ENCODE measurements around the gene FUBP1. TPM values are rescaled to one million over a fixed set of nuclear protein-coding genes. Genes with fewer than 3 reads are reported as not detected.

Gene FUBP1
- total RNA-seq, 2 experiments from 2014 or later, result 204 to 220 TPM

DNA sequence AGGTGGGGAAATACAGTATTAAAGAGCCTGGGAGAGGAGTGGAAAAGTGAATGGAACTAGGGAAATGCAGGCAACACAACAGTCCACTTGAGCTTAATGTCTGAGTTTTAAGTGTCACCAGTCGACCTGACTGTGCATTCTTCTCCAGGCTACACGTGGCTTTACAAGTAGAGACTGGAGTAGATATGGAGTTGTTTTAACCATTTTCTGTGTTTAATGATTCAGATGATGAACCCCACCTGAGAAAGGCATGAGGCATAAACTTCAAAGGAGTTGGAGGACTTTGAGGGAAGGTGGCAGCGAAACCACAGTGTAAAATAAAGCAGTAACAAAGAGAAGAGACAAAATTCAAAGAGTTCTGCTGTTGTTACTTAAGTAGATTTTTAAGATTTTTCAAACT, 12.6 kb downstream of the FUBP1 start:
- ChIA-PET CTCF (interaction anchor here (0.6 kb wide), 1 partner anchor 31 kb away, joined by 3 read pairs; no protein-coding TSS in a partner anchor), POLR2A (interaction anchor here (0.7 to 1.8 kb wide), 3 partner anchors 9 to 38 kb away, joined by 4 to 6 read pairs (median 6); partner anchors contain the start of genes DNAJB4 and FUBP1)
- no peaks in the 10 kb centered on the region for H3K9me3 Mint-ChIP-seq
- intact Hi-C loops (cut with micrococcal nuclease), result no loop called here
- H3K36me3 Mint-ChIP-seq, result peaks cover 59% of the 10 kb centered on the region
- H3K27me3 Mint-ChIP-seq, result no peaks in the 10 kb centered on the region
- H3K27ac Mint-ChIP-seq, result peak overlapping the region; percentile 61
- H3K4me3 Mint-ChIP-seq, result no peak overlapping the region
- H3K4me1 Mint-ChIP-seq (ENCODE audit: low read depth), result peaks cover 54% of the 10 kb centered on the region
- no peak for DNase-seq

DNA sequence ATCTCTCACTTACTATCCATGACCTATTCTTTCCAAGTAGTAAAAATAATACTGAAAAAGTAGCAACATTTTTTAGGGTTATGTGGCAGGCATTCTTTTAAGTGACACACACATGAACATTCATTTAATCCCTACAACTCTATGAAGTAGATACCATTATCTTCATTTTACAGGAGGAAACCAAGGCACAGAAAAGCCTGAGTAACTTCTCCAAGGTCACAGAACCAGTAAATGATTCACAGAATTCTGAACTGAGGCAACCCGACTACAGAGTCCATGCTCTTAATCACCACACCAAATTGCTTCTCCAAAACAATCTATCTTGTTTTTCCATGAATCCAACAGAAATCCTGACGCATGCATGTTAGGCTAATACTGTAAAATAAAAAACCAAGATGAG, 17.5 kb downstream of the FUBP1 start:
- Mint-ChIP-seq H3K4me1 (ENCODE audit: low read depth) (peaks cover 37% of the 10 kb centered on the region), H3K27me3 (no peaks in the 10 kb centered on the region), H3K36me3 (peaks cover 69% of the 10 kb centered on the region), H3K27ac (peak overlapping the region; percentile 58), H3K4me3 (no peak overlapping the region), H3K9me3 (no peaks in the 10 kb centered on the region)
- intact Hi-C loops (cut with micrococcal nuclease), result loop anchor here (2.0 to 5.0 kb wide), 2 partner anchors 15 to 41 kb away; partner anchors contain the start of gene DNAJB4
- ChIA-PET POLR2A (no interaction called here), CTCF (no interaction called here)
- DNase-seq, result no peak

DNA sequence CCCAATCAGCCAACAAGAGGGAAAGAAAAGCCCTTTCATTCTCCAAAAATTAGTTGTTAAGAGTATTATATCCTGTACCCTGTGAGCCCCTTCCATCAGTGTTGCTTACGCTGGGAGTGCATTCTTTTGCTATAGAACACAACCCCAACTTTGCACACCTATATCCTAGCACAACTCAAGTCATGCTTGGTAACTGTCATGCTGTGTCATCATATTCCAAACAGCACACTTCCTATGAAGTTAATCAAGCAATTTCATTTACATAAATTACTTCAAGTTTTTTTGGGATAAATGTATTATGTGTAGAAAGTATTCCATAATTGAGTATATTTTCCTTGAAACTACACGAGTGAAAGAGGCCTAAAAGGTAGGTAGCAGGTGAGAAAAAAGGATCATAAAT, 20.0 kb downstream of the FUBP1 start:
- intact Hi-C loops (cut with micrococcal nuclease), result no loop called here
- H3K4me3 Mint-ChIP-seq, result no peak overlapping the region
- peak overlapping the region; percentile 2 for H3K27ac Mint-ChIP-seq
- ChIA-PET CTCF (no interaction called here), POLR2A (no interaction called here)
- H3K9me3 Mint-ChIP-seq, result no peaks in the 10 kb centered on the region
- no peaks in the 10 kb centered on the region for H3K27me3 Mint-ChIP-seq
- peaks cover 31% of the 10 kb centered on the region for H3K4me1 Mint-ChIP-seq (ENCODE audit: low read depth)
- peaks cover 69% of the 10 kb centered on the region for H3K36me3 Mint-ChIP-seq
- no peak for DNase-seq

DNA sequence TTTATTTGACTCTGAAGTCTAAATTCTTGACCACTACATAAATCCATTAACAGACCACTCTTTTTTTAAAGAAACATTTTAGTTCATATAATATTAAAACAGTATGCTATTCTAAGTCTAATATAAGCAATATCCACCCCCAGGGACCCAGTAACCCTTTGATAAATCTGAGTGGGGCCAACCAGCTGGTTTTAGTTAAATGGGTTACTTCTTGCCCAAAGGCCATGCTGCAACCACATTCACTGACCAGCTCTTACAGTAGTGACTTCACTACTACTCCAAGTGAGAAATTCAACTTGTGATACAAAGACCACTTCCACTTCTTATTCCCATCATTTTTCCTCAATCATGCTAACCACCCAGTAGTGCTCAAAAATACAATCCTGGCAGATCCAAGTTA, 20.5 kb downstream of the FUBP1 start:
- Mint-ChIP-seq H3K9me3 (no peaks in the 10 kb centered on the region), H3K4me1 (ENCODE audit: low read depth) (peaks cover 31% of the 10 kb centered on the region), H3K36me3 (peaks cover 68% of the 10 kb centered on the region), H3K4me3 (no peak overlapping the region), H3K27ac (peak overlapping the region; percentile 2), H3K27me3 (no peaks in the 10 kb centered on the region)
- ChIA-PET POLR2A (no interaction called here), CTCF (no interaction called here)
- intact Hi-C loops (cut with micrococcal nuclease), result no loop called here
- DNase-seq, result no peak

DNA sequence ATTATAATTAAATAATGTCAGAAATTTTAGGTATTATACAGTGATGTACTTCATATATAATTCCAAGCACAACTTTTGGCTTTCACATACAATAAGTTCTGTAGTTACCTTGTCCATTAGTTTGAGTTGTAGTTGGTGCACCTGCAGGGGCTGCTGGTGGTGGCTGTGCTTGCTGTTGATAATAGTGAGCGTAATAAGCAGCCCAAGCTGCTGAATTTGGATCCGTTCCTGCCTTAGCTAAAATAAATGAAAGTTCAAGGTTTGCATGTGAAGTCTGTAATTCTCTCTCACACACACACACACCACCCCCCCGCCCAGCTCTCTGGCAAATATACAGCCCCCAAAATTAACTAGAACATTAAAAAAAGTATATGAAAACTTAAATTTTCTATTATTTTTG, 22.4 kb downstream of the FUBP1 start:
- no peak for DNase-seq
- no peak overlapping the region for H3K4me3 Mint-ChIP-seq
- no peaks in the 10 kb centered on the region for H3K9me3 Mint-ChIP-seq
- peaks cover 26% of the 10 kb centered on the region for H3K4me1 Mint-ChIP-seq (ENCODE audit: low read depth)
- POLR2A ChIA-PET, result interaction anchor here (1.2 kb wide), 1 partner anchor 48 kb away, joined by 4 read pairs; the partner anchor contains the start of gene DNAJB4
- intact Hi-C loops (cut with micrococcal nuclease), result no loop called here
- peaks cover 59% of the 10 kb centered on the region for H3K36me3 Mint-ChIP-seq
- no peak overlapping the region for H3K27ac Mint-ChIP-seq
- H3K27me3 Mint-ChIP-seq, result no peaks in the 10 kb centered on the region
- CTCF ChIA-PET, result no interaction called here

DNA sequence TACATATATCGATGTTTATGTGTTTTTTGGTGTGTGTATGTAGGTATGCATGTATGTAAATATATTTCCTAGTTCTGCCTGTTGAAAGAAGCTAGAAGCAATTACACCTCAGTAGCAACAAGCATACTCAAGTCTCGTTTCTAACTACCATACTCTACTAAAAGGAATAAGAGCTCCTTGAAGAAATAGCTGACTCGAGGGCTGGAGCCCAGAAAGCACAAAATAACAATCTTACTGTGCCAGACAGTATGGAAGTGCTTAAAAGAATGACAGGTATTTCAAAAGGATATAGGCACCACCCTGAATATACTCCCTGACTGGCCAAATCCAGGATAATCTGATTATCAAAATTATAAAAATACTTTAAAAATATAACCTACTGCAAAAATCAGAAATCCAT, 23.2 kb downstream of the FUBP1 start:
- intact Hi-C loops (cut with micrococcal nuclease), result no loop called here
- POLR2A ChIA-PET, result interaction anchor here (1.5 kb wide), 1 partner anchor 23 kb away, joined by 5 read pairs; the partner anchor contains the start of gene FUBP1
- CTCF ChIA-PET, result no interaction called here
- Mint-ChIP-seq H3K36me3 (peaks cover 56% of the 10 kb centered on the region), H3K4me1 (ENCODE audit: low read depth) (peaks cover 26% of the 10 kb centered on the region), H3K4me3 (no peak overlapping the region), H3K27ac (no peak overlapping the region), H3K9me3 (no peaks in the 10 kb centered on the region), H3K27me3 (no peaks in the 10 kb centered on the region)
- DNase-seq, result no peak

DNA sequence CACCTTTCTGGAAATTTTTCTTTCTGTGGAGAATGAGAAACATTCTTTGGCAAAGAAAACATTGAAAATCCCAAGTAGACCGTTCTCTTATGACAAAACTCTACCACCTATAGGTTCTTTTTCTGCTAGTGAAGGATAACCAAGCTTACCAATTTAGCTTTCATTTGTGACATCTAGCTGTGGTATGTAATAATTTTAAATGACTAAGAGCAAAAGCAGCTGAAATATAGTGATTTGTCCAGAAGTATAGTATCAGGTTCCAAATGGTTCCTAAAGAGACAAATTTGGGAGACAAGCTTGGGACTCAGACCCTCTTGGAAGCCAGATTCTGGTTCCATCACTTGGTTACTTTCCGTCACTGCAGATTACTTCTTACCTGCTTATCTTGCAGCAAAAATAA, 24.4 kb downstream of the FUBP1 start:
- POLR2A ChIA-PET, result interaction anchor here (1.5 kb wide), 1 partner anchor 24 kb away, joined by 5 read pairs; the partner anchor contains the start of gene FUBP1

DNA sequence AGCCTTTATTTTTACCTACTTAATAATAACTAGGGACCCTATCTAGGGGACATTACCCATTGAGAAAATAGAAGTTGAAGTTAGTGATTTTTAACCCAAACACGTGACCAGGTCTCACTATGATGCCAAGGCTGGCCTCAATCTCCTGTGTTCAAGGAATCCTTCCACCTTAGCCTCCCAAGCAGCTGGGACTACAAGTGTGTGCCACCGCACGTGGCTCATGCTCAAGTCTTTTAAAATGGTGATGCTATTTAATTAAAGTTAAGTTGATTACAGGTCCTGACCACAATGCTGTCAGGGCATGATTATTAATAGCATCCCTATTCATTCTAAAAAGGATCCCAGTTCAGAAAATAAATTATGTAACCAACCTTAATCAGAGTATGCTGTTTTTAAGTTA, 25.0 kb downstream of the FUBP1 start:
- no peak overlapping the region for H3K27ac Mint-ChIP-seq
- CTCF ChIA-PET, result no interaction called here
- DNase-seq, result no peak
- intact Hi-C loops (cut with micrococcal nuclease), result no loop called here
- H3K4me3 Mint-ChIP-seq, result no peak overlapping the region
- POLR2A ChIA-PET, result no interaction called here
- no peaks in the 10 kb centered on the region for H3K27me3 Mint-ChIP-seq
- peaks cover 28% of the 10 kb centered on the region for H3K4me1 Mint-ChIP-seq (ENCODE audit: low read depth)
- peaks cover 46% of the 10 kb centered on the region for H3K36me3 Mint-ChIP-seq
- H3K9me3 Mint-ChIP-seq, result no peaks in the 10 kb centered on the region

More for the DNA sequence above, 24.4 kb downstream of the FUBP1 start:
- Mint-ChIP-seq H3K27me3 (no peaks in the 10 kb centered on the region), H3K36me3 (peaks cover 49% of the 10 kb centered on the region), H3K4me1 (ENCODE audit: low read depth) (peaks cover 28% of the 10 kb centered on the region), H3K9me3 (no peaks in the 10 kb centered on the region), H3K4me3 (no peak overlapping the region), H3K27ac (no peak overlapping the region)
- DNase-seq, result no peak
- intact Hi-C loops (cut with micrococcal nuclease), result no loop called here
- CTCF ChIA-PET, result interaction anchor here (0.6 kb wide), 1 partner anchor 201 kb away, joined by 3 read pairs; no protein-coding TSS in a partner anchor

DNA sequence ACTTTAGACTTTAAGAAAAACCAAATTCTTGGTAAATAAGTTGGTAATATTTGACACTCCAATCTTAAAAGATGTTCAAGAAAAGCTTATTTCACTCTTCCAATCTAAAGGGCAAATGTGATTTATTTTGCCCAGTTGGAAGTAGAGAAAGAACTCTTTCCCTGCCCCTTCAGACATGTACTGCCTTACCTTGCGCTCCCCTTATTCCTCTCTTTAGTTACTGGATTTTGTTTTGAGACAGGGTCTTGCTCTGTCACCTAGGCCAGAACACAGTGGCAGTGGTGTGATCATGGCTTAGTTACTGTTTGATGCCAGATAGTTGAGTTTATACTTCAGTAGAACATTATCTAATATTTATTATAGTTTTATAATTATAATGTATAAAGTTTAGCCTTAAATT, 27.5 kb downstream of the FUBP1 start:
- DNase-seq, result no peak
- intact Hi-C loops (cut with micrococcal nuclease), result no loop called here
- H3K27ac Mint-ChIP-seq, result peak overlapping the region; percentile 55
- no peaks in the 10 kb centered on the region for H3K9me3 Mint-ChIP-seq
- ChIA-PET CTCF (no interaction called here), POLR2A (no interaction called here)
- no peak overlapping the region for H3K4me3 Mint-ChIP-seq
- peaks cover 51% of the 10 kb centered on the region for H3K36me3 Mint-ChIP-seq
- H3K4me1 Mint-ChIP-seq (ENCODE audit: low read depth), result peaks cover 34% of the 10 kb centered on the region
- no peaks in the 10 kb centered on the region for H3K27me3 Mint-ChIP-seq

DNA sequence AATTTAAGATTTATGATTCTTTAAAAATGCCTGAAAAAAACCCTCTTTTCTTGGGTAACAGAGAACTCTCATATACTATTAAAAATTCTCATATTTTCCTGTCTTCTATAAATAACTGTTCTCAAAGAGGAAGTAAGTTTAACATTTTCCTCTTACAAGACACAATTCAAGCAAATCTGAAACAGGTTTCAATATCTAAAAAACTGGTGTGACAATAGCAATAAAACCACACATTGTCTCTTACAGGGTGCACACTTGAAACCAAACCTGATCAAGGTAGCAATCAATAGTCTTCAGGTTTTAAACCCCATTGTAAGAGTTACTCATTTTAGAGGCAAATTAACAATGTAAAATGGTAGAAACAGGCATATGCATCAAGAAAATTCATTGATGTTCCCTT, 28.0 kb downstream of the FUBP1 start:
- no peak overlapping the region for H3K4me3 Mint-ChIP-seq
- no peaks in the 10 kb centered on the region for H3K27me3 Mint-ChIP-seq
- CTCF ChIA-PET, result no interaction called here
- POLR2A ChIA-PET, result no interaction called here
- H3K36me3 Mint-ChIP-seq, result peaks cover 51% of the 10 kb centered on the region
- no peak for DNase-seq
- H3K4me1 Mint-ChIP-seq (ENCODE audit: low read depth), result peaks cover 34% of the 10 kb centered on the region
- H3K9me3 Mint-ChIP-seq, result no peaks in the 10 kb centered on the region
- H3K27ac Mint-ChIP-seq, result peak overlapping the region; percentile 55
- intact Hi-C loops (cut with micrococcal nuclease), result no loop called here

DNA sequence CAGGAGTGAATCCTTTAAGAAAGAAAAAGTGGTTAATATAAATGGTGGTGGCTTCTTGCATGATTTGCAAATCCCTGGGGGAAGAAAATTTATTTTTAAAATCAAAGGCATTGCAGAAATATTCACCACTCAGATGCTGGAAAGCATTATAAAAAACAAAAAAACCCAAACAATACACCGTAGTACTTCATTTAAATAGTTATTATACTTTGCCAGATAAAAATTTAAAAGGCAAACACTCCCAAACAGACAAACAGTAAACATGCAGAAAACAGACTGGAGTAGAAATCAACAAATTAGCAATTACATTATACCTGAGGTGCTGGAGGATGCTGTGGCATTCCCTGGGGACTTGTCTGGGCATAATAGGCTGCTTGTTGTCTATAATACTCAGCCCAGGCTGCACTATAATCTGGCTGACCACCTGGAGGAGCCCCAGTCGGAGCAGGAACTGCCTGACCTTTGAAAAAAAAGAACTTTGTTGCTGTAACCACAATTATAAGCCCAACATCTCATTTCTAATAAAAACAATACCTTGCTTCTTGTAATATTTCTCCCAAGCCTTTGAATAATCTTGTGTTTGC, 29.9 kb downstream of the FUBP1 start:
- POLR2A ChIA-PET, result no interaction called here
- CTCF ChIA-PET, result no interaction called here

DNA sequence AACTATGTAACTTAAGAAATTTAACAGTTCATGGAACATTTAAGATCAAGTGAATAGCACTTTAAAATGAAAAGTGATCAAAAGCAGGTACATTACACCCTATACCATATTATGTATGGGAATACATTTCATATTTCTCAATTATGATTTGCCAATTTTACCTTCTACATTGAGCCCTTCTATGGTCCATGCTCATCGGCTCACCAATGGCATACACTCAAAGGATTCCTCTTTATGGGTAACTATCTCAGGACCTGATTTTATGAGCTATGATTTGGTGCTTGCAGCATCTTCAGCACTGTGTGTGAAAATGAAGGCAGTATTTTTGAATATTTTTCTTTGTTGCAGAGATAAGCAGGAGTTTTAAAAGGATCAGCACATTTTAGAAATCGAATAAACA, 33.5 kb downstream of the FUBP1 start:
- peaks cover 44% of the 10 kb centered on the region for H3K36me3 Mint-ChIP-seq
- DNase-seq, result no peak
- intact Hi-C loops (cut with micrococcal nuclease), result no loop called here
- CTCF ChIA-PET, result no interaction called here
- no peak overlapping the region for H3K4me3 Mint-ChIP-seq
- H3K4me1 Mint-ChIP-seq (ENCODE audit: low read depth), result peaks cover 31% of the 10 kb centered on the region
- no peaks in the 10 kb centered on the region for H3K9me3 Mint-ChIP-seq
- no peak overlapping the region for H3K27ac Mint-ChIP-seq
- no peaks in the 10 kb centered on the region for H3K27me3 Mint-ChIP-seq
- POLR2A ChIA-PET, result no interaction called here

More for the DNA sequence above, 29.9 kb downstream of the FUBP1 start:
- H3K9me3 Mint-ChIP-seq, result no peaks in the 10 kb centered on the region
- no peak for DNase-seq
- peaks cover 51% of the 10 kb centered on the region for H3K36me3 Mint-ChIP-seq
- peak overlapping the region; percentile 42 for H3K27ac Mint-ChIP-seq
- H3K27me3 Mint-ChIP-seq, result no peaks in the 10 kb centered on the region
- no peak overlapping the region for H3K4me3 Mint-ChIP-seq
- intact Hi-C loops (cut with micrococcal nuclease), result loop anchor here (2.0 kb wide), 1 partner anchor 16 kb away; no protein-coding TSS in a partner anchor
- H3K4me1 Mint-ChIP-seq (ENCODE audit: low read depth), result peaks cover 38% of the 10 kb centered on the region

DNA sequence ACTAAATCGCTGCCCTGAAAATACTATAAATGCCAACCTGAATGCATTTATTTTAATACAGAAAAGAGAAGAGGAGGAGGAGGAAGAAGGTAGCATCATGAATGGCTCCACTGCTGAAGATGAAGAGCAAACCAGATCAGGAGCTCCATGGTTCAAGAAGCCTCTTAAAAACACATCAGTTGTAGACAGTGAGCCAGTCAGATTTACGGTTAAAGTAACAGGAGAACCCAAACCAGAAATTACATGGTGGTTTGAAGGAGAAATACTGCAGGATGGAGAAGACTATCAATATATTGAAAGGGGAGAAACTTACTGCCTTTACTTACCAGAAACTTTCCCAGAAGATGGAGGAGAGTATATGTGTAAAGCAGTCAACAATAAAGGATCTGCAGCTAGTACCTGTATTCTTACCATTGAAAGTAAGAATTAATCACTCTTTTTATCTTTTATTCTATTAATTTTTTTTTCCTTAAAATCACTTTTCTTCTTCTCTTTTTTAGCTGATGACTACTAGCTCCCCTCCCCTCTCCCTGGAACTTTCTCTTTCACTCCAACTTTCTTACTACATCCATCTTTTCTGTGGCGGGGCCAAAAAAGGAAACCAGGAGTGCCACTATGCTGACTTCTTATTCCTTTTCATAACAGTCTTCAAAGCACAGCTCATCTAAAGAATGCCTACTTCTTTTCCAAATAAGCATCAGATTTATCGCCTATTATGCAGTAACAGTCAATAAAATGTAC, 36.3 kb downstream of the FUBP1 start:
- Mint-ChIP-seq H3K36me3 (peaks cover 30% of the 10 kb centered on the region), H3K4me3 (no peak overlapping the region), H3K9me3 (no peaks in the 10 kb centered on the region), H3K27me3 (no peaks in the 10 kb centered on the region), H3K27ac (no peak overlapping the region), H3K4me1 (ENCODE audit: low read depth) (peaks cover 18% of the 10 kb centered on the region)
- ChIA-PET CTCF (no interaction called here), POLR2A (no interaction called here)
- DNase-seq, result no peak
- intact Hi-C loops (cut with micrococcal nuclease), result no loop called here

All from activated CD4-positive, alpha-beta memory T cell treated with anti-CD3 and anti-CD28 coated beads for 36 hours (primary cell).